ENCODE results near the gene AGAP1. TPM values are rescaled to one million over a fixed set of nuclear protein-coding genes. Genes with fewer than 3 reads are reported as not detected.
A peak's percentile ranks its signal among the peaks of the same experiment; 100 is the strongest.

The AGAP1 gene
- total RNA-seq, 1 donor from 2014 or later: 20.4 TPM

- peaks cover 15% of the 10 kb centered on the region for H3K4me1 ChIP-seq
- H3K27me3 ChIP-seq: no peaks in the 10 kb centered on the region
- no peak overlapping the region for H3K27ac Mint-ChIP-seq
- H3K4me3 ChIP-seq: no peak overlapping the region
- peaks cover 94% of the 10 kb centered on the region for H3K79me2 ChIP-seq (ENCODE audit: low read depth)
- no peak overlapping the region for H3K9ac ChIP-seq
- H3K36me3 ChIP-seq: no peaks in the 10 kb centered on the region
- peaks cover 3% of the 10 kb centered on the region for H3K27me3 Mint-ChIP-seq (ENCODE audit: insufficient read depth, low read depth)
- no peaks in the 10 kb centered on the region for H3K9me3 ChIP-seq (ENCODE audit: low read depth)
- peaks cover 48% of the 10 kb centered on the region for H3K4me1 Mint-ChIP-seq
- H3K36me3 Mint-ChIP-seq: peaks cover 15% of the 10 kb centered on the region
- H2AFZ ChIP-seq (replicated peaks): no peak overlapping the region
- no peaks in the 10 kb centered on the region for H3F3A ChIP-seq (ENCODE audit: low read depth)
- no peak overlapping the region for H3K4me3 Mint-ChIP-seq
- no peak overlapping the region for H3K27ac ChIP-seq
- peaks cover 3% of the 10 kb centered on the region for H3K9me3 Mint-ChIP-seq
- no peak for TF ChIP-seq EZH2 (IDR thresholded peaks at IDR 0.05)
- no peak for TF ChIP-seq EZH2phosphoT487 (IDR thresholded peaks at IDR 0.05)
- TF ChIP-seq CTCF (IDR thresholded peaks at IDR 0.05): no peak
- H3K4me2 ChIP-seq: no peak overlapping the region
- H4K20me1 ChIP-seq (ENCODE audit: low read depth): peaks cover 87% of the 10 kb centered on the region
- DNase-seq (ENCODE audit: low spot score): no peak
Observed at GRCh38 chr2:235690082-235690808, 196.4 kb downstream of the AGAP1 start.

- Histone ChIP-seq H2AFZ (replicated peaks) (no peak overlapping the region), H3K27me3 (no peaks in the 10 kb centered on the region), H4K20me1 (ENCODE audit: low read depth) (peaks cover 86% of the 10 kb centered on the region), H3K9me3 (ENCODE audit: low read depth) (no peaks in the 10 kb centered on the region), H3K9ac (no peak overlapping the region), H3K79me2 (ENCODE audit: low read depth) (peaks cover 96% of the 10 kb centered on the region), H3K27ac (no peak overlapping the region), H3K4me3 (no peak overlapping the region), H3K36me3 (no peaks in the 10 kb centered on the region), H3F3A (ENCODE audit: low read depth) (no peaks in the 10 kb centered on the region), H3K4me2 (no peak overlapping the region), H3K4me1 (peaks cover 15% of the 10 kb centered on the region)
- Mint-ChIP-seq H3K4me3 (no peak overlapping the region), H3K4me1 (peaks cover 50% of the 10 kb centered on the region), H3K27ac (no peak overlapping the region), H3K27me3 (ENCODE audit: insufficient read depth, low read depth) (peaks cover 3% of the 10 kb centered on the region), H3K36me3 (peaks cover 17% of the 10 kb centered on the region), H3K9me3 (peaks cover 7% of the 10 kb centered on the region)
- no peak for DNase-seq (ENCODE audit: low spot score)
- TF ChIP-seq EZH2phosphoT487 (IDR thresholded peaks at IDR 0.05) (no peak), CTCF (IDR thresholded peaks at IDR 0.05) (no peak), EZH2 (IDR thresholded peaks at IDR 0.05) (no peak)
Observed at GRCh38 chr2:235690809-235691450, 197.1 kb downstream of the AGAP1 start.

- H4K20me1 ChIP-seq (ENCODE audit: low read depth): peaks cover 79% of the 10 kb centered on the region
- no peak for DNase-seq (ENCODE audit: low spot score)
Observed at GRCh38 chr2:235692076-235692475, 198.2 kb downstream of the AGAP1 start.

More at GRCh38 chr2:235692076-235692475, 198.2 kb downstream of the AGAP1 start:
- Histone ChIP-seq H2AFZ (replicated peaks) (no peak overlapping the region), H3K9me3 (ENCODE audit: low read depth) (no peaks in the 10 kb centered on the region), H3K79me2 (ENCODE audit: low read depth) (peaks cover 96% of the 10 kb centered on the region), H3K4me1 (peaks cover 15% of the 10 kb centered on the region), H3K27ac (no peak overlapping the region), H3K4me3 (no peak overlapping the region), H3K4me2 (peak overlapping the region; percentile 45), H3K27me3 (no peaks in the 10 kb centered on the region), H3K9ac (no peak overlapping the region), H3K36me3 (no peaks in the 10 kb centered on the region), H3F3A (ENCODE audit: low read depth) (no peaks in the 10 kb centered on the region)
- Mint-ChIP-seq H3K9me3 (peaks cover 13% of the 10 kb centered on the region), H3K27me3 (ENCODE audit: insufficient read depth, low read depth) (peaks cover 3% of the 10 kb centered on the region), H3K4me1 (peaks cover 43% of the 10 kb centered on the region), H3K4me3 (no peak overlapping the region), H3K36me3 (peaks cover 10% of the 10 kb centered on the region), H3K27ac (no peak overlapping the region)
- TF ChIP-seq CTCF (IDR thresholded peaks at IDR 0.05) (no peak), EZH2phosphoT487 (IDR thresholded peaks at IDR 0.05) (no peak), EZH2 (IDR thresholded peaks at IDR 0.05) (no peak)

All from neural progenitor cell (in vitro differentiated cells).